ENCODE measurements around the gene ADARB2. TPM values are rescaled to one million over a fixed set of nuclear protein-coding genes. Genes with fewer than 3 reads are reported as not detected.

ADARB2 gene
- total and polyA plus RNA-seq, 3 donors from 2014 or later, result 8.5 to 13.0 (median 10.4) TPM

GRCh38 chr10:1211844-1212570, 525.3 kb downstream of the ADARB2 start:
- TF ChIP-seq, protein P1, sequence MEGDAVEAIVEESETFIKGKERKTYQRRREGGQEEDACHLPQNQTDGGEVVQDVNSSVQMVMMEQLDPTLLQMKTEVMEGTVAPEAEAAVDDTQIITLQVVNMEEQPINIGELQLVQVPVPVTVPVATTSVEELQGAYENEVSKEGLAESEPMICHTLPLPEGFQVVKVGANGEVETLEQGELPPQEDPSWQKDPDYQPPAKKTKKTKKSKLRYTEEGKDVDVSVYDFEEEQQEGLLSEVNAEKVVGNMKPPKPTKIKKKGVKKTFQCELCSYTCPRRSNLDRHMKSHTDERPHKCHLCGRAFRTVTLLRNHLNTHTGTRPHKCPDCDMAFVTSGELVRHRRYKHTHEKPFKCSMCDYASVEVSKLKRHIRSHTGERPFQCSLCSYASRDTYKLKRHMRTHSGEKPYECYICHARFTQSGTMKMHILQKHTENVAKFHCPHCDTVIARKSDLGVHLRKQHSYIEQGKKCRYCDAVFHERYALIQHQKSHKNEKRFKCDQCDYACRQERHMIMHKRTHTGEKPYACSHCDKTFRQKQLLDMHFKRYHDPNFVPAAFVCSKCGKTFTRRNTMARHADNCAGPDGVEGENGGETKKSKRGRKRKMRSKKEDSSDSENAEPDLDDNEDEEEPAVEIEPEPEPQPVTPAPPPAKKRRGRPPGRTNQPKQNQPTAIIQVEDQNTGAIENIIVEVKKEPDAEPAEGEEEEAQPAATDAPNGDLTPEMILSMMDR (IDR thresholded peaks at IDR 0.05), result no peak
- no peak for TF ChIP-seq POLR2A (IDR thresholded peaks at IDR 0.05)
- H3K36me3 ChIP-seq (ENCODE audit: low read depth, missing control alignments), result no peaks in the 10 kb centered on the region
- 79 to 89% methylated on average over 16 of the region's 16 CpGs for WGBS, 2 donors
- no peak overlapping the region for H3K27ac ChIP-seq
- no peaks in the 10 kb centered on the region for H3K27me3 ChIP-seq
- intact Hi-C loops (cut with DNase I; ENCODE audit: low total_unique reads), result no loop called here
- H3K9me3 ChIP-seq, result no peaks in the 10 kb centered on the region
- H3K4me3 ChIP-seq, result no peak overlapping the region
- DNase-seq, result no peak
- no peaks in the 10 kb centered on the region for H3K4me1 ChIP-seq

GRCh38 chr10:1210667-1211066, 526.7 kb downstream of the ADARB2 start:
- no peak for TF ChIP-seq POLR2A (IDR thresholded peaks at IDR 0.05)
- TF ChIP-seq, protein P1 (IDR thresholded peaks at IDR 0.05), result no peak
- H3K27ac ChIP-seq, result no peak overlapping the region
- no peaks in the 10 kb centered on the region for H3K4me1 ChIP-seq
- no peaks in the 10 kb centered on the region for H3K27me3 ChIP-seq
- H3K36me3 ChIP-seq (ENCODE audit: low read depth, missing control alignments), result no peaks in the 10 kb centered on the region
- 67 to 74% methylated on average over 14 of the region's 14 CpGs for WGBS, 2 donors
- H3K9me3 ChIP-seq, result no peaks in the 10 kb centered on the region
- intact Hi-C loops (cut with DNase I; ENCODE audit: low total_unique reads), result no loop called here
- no peak for DNase-seq
- H3K4me3 ChIP-seq, result no peak overlapping the region

DNA sequence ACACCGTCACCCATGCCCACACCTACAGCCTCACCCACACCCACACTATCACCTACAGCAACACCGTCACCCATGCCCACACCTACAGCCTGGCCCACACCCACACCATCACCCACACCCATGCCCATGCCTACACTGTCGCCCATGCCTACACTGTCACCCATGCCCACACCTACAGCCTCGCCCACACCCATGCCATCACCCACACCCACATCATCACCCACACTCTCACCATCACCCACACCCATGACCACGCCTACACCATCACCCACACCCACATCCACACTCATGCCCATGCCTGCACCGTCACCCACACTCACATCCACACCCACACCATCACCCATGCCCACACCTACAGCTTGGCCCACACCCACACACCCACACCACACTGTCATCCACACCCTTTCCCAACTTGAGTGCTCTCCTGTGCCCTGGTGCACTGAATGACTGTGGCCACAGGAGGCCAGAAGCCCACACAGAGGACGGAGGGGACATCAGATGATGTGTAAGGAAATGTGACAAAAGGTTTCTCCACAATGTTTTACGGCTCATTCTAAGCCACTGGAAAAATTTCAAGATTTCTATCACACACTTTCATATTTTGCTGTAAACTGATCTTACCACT, 527.9 kb downstream of the ADARB2 start:
- H3K4me3 ChIP-seq, result no peak overlapping the region
- H3K4me1 ChIP-seq, result no peaks in the 10 kb centered on the region
- DNase-seq, result no peak
- no peak for TF ChIP-seq POLR2A (IDR thresholded peaks at IDR 0.05)
- TF ChIP-seq, protein P1 (IDR thresholded peaks at IDR 0.05), result no peak
- no peaks in the 10 kb centered on the region for H3K9me3 ChIP-seq
- H3K36me3 ChIP-seq (ENCODE audit: low read depth, missing control alignments), result no peaks in the 10 kb centered on the region
- H3K27ac ChIP-seq, result no peak overlapping the region
- intact Hi-C loops (cut with DNase I; ENCODE audit: low total_unique reads), result no loop called here
- H3K27me3 ChIP-seq, result no peaks in the 10 kb centered on the region
- 84 to 85% methylated on average over 7 to 8 of the region's 8 CpGs for WGBS, 2 donors

- Histone ChIP-seq H3K27me3 (no peaks in the 10 kb centered on the region), H3K9me3 (no peaks in the 10 kb centered on the region), H3K4me1 (no peaks in the 10 kb centered on the region), H3K4me3 (no peak overlapping the region), H3K27ac (no peak overlapping the region), H3K36me3 (ENCODE audit: low read depth, missing control alignments) (no peaks in the 10 kb centered on the region)
- 93 to 95% methylated on average over 5 to 20 of the region's 20 CpGs for WGBS, 2 donors
- intact Hi-C loops (cut with DNase I; ENCODE audit: low total_unique reads), result no loop called here
- TF ChIP-seq, protein P1 (IDR thresholded peaks at IDR 0.05), result no peak
- no peak for TF ChIP-seq POLR2A (IDR thresholded peaks at IDR 0.05)
- DNase-seq, result no peak
Observed at GRCh38 chr10:1208366-1209311, 528.7 kb downstream of the ADARB2 start.

All from testis (tissue), 3 donors.